Nephron progenitor cell (in vitro differentiated cells): ENCODE results near the gene DNAH12.
"Not testable (repeated sequence)": the region's sequence is repeated elsewhere in the genome, so short reads cannot be mapped to it uniquely, and the experiment has no call there.

Experiments used
- DNase-seq: peaks from one replicate; pipeline ENCODE4 v3.0.0; 2021
- H3K27ac Mint-ChIP-seq: 2 replicates; pipeline ENCODE4 v1.8.0; 2021; ENCODE audit warnings: mild to moderate bottlenecking, moderate library complexity, mixed read lengths
- H3K27me3 Mint-ChIP-seq: 2 replicates; pipeline ENCODE4 v1.8.0; 2021; ENCODE audit warnings: mild to moderate bottlenecking, low read depth, mixed read lengths; ENCODE audit not compliant: poor library complexity
- H3K36me3 Mint-ChIP-seq: 2 replicates; pipeline ENCODE4 v1.8.0; 2021; ENCODE audit warnings: low read depth, mixed read lengths
- H3K4me1 Mint-ChIP-seq: 2 replicates; pipeline ENCODE4 v1.8.0; 2021; ENCODE audit warnings: mixed read lengths
- H3K4me3 Mint-ChIP-seq: 2 replicates; pipeline ENCODE4 v1.8.0; 2021; ENCODE audit warnings: mild to moderate bottlenecking, moderate library complexity, mixed read lengths
- H3K9me3 Mint-ChIP-seq: 2 replicates; pipeline ENCODE4 v1.8.0; 2021; ENCODE audit warnings: mild to moderate bottlenecking, moderate library complexity, mixed read lengths
- CTCF ChIP-seq: fragments of 200-600 bp; sonication (generic); IDR thresholded peaks from 2 replicates; pipeline ENCODE4 v1.5.0; 2021; ENCODE audit warnings: antibody characterized with exemption

DNAH12 gene

GRCh38 chr3:57314204-57314603 is 229.9 kb downstream of the DNAH12 start:
- Mint-ChIP-seq H3K27me3 (peaks cover 6% of the 10 kb centered on the region), H3K4me1 (no peaks in the 10 kb centered on the region), H3K4me3 (no peak overlapping the region), H3K27ac (no peak overlapping the region), H3K36me3 (no peaks in the 10 kb centered on the region), H3K9me3 (peaks cover 14% of the 10 kb centered on the region)
- DNase-seq, result no peak
- TF ChIP-seq CTCF, result no peak

- DNase-seq, result no peak
- Mint-ChIP-seq H3K27ac (no peak overlapping the region), H3K9me3 (no peaks in the 10 kb centered on the region), H3K27me3 (no peaks in the 10 kb centered on the region), H3K4me3 (no peak overlapping the region), H3K4me1 (no peaks in the 10 kb centered on the region), H3K36me3 (no peaks in the 10 kb centered on the region)
- TF ChIP-seq CTCF, result no peak
These were observed 234.3 kb downstream of the DNAH12 start for GRCh38 chr3:57309769-57310360.

- not testable (repeated sequence) for H3K27me3 Mint-ChIP-seq, H3K36me3 Mint-ChIP-seq, H3K4me3 Mint-ChIP-seq, H3K27ac Mint-ChIP-seq, DNase-seq, H3K4me1 Mint-ChIP-seq, H3K9me3 Mint-ChIP-seq
These were observed 240.6 kb downstream of the DNAH12 start for GRCh38 chr3:57303520-57303919.

GRCh38 chr3:57298041-57298440 is 246.1 kb downstream of the DNAH12 start:
- no peak overlapping the region for H3K27ac Mint-ChIP-seq
- H3K9me3 Mint-ChIP-seq, result no peaks in the 10 kb centered on the region
- no peak for DNase-seq
- no peaks in the 10 kb centered on the region for H3K4me1 Mint-ChIP-seq
- no peak overlapping the region for H3K4me3 Mint-ChIP-seq
- H3K36me3 Mint-ChIP-seq, result no peaks in the 10 kb centered on the region
- TF ChIP-seq CTCF, result no peak
- peaks cover 9% of the 10 kb centered on the region for H3K27me3 Mint-ChIP-seq

GRCh38 chr3:57292897-57293526 is 251.1 kb downstream of the DNAH12 start:
- Mint-ChIP-seq H3K4me3 (no peak overlapping the region), H3K36me3 (no peaks in the 10 kb centered on the region), H3K9me3 (no peaks in the 10 kb centered on the region), H3K4me1 (no peaks in the 10 kb centered on the region), H3K27ac (no peak overlapping the region), H3K27me3 (peaks cover 15% of the 10 kb centered on the region)
- DNase-seq, result no peak
- no peak for TF ChIP-seq CTCF

- no peak for DNase-seq
- Mint-ChIP-seq H3K27ac (no peak within 1 kb of the TSS), H3K27me3 (peaks cover 11% of the 10 kb centered on the region), H3K4me3 (no peak within 1 kb of the TSS), H3K4me1 (no peaks in the 10 kb centered on the region), H3K36me3 (no peaks in the 10 kb centered on the region), H3K9me3 (peaks cover 3% of the 10 kb centered on the region)
- TF ChIP-seq CTCF, result no peak
These were observed 251.8 kb downstream of the DNAH12 start, which contains the start of gene ASB14 for GRCh38 chr3:57292159-57292896. TSS of gene ASB14 (minus strand) at chr3:57292685. CDS start at chr3:57292033, 652 bp downstream.
